K562 (cell line): ENCODE measurements around the gene BEST1. TPM values are rescaled to one million over a fixed set of nuclear protein-coding genes. Genes with fewer than 3 reads are reported as not detected.
"Not testable (repeated sequence)": the region's sequence is repeated elsewhere in the genome, so short reads cannot be mapped to it uniquely, and the experiment has no call there.

ENCODE experiments used
- CXXC5 ChIP-seq: fragments of 250-450 bp; sonication (Bioruptor Pico); IDR thresholded peaks from 2 replicates; pipeline ENCODE4 v1.8.0; 2022; ENCODE audit warnings: inconsistent platforms, mild to moderate bottlenecking, moderate library complexity
- MGA ChIP-seq: fragments of 450-650 bp; IDR thresholded peaks from 2 replicates; pipeline ENCODE4 v1.6.1; 2016; ENCODE audit warnings: mild to moderate bottlenecking, moderate library complexity
- NFIC ChIP-seq: fragments of 450-650 bp; IDR thresholded peaks from 2 replicates; pipeline ENCODE4 v1.6.1; 2017; ENCODE audit warnings: mild to moderate bottlenecking, inconsistent platforms
- REST ChIP-seq, 2 experiments: fragments of 450-650 bp; formaldehyde crosslinking in 1 of 2; IDR thresholded peaks; 2 replicates each; pipeline versions ENCODE4 v1.4.0 to v1.6.1; 2014 to 2020; ENCODE audit warnings: mild to moderate bottlenecking in 2 of 2, borderline replicate concordance in 1 of 2, low read depth in 1 of 2
- polyA plus RNA-seq, 8 experiments: library from polyadenylated mRNA; depleted of rRNA in 4 of 8; stranded (reverse) in 5 of 8; unstranded in 3 of 8; fragments of >200 nt; fragmentation: Nextera tagmentation in 2 of 8; fragmentation: Illumina TruSeq in 1 of 8; extraction: Ambion mirVana in 2 of 8; extraction: Trizol in 1 of 8; gene quantifications; 2 replicates each; pipeline versions ENCODE4 v1.2.1 to v1.2.3, GENCODE V29; 2011 to 2014; ENCODE audit warnings: inconsistent platforms in 1 of 8, missing spikeins in 1 of 8
- total RNA-seq, 7 experiments: library from RNA; depleted of rRNA in 6 of 7; stranded (reverse); fragments of >200 nt in 6 of 7; fragmentation: Illumina TruSeq in 2 of 7; extraction: Trizol in 2 of 7; gene quantifications; 2 replicates each; pipeline versions ENCODE4 v1.2.1 to v1.2.3, GENCODE V29; 2011 to 2021; ENCODE audit warnings: low replicate concordance in 1 of 7

The BEST1 gene
- total and polyA plus RNA-seq, 9 of the 15 experiments (the other 6 are each of a cell fraction or from before 2014, with no cell fraction given) = 0.07 to 1.3 (median 0.40) TPM

- TF ChIP-seq REST (IDR thresholded peaks at IDR 0.05; ENCODE audit: borderline replicate concordance) (peak; percentile 69), NFIC (peak; percentile 44), MGA (peak; percentile 47), CXXC5 (peak; percentile 49; the same call in 1 of the 2 replicates)
- TF ChIP-seq REST (CRISPR knock-in tag; IDR thresholded peaks at IDR 0.05; ENCODE audit: low read depth) = not testable (repeated sequence)
Measured at GRCh38 chr11:61964666-61965271, 14.6 kb downstream of the BEST1 start (continued).
